Prostate gland (tissue), 2 donors: ENCODE data around the gene PDZRN4.

Experiments used
- CTCF ChIP-seq, 4 experiments: fragments of 200-600 bp in 2 of 4; fragments of 450-650 bp in 2 of 4; sonication (generic) in 2 of 4; IDR thresholded peaks; 1 replicate in 3 of 4; 2 replicates in 1 of 4; pipeline ENCODE4 v1.5.1; 2016 to 2019; ENCODE audit warnings: antibody characterized with exemption in 4 of 4, mild to moderate bottlenecking in 2 of 4, moderate library complexity in 2 of 4
- POLR2A ChIP-seq: fragments of 450-650 bp; IDR thresholded peaks from one replicate; pipeline ENCODE4 v1.6.1; 2016; ENCODE audit warnings: antibody characterized with exemption, mild to moderate bottlenecking
- POLR2AphosphoS5 ChIP-seq: sonication (generic); formaldehyde crosslinking; IDR thresholded peaks from one replicate; pipeline ENCODE4 v1.6.1; 2017; ENCODE audit warnings: antibody characterized with exemption

- no peak for TF ChIP-seq POLR2A
- no peak for TF ChIP-seq CTCF (IDR thresholded peaks at IDR 0.05)
- no peak for TF ChIP-seq POLR2AphosphoS5
These were observed 431.6 kb downstream of the PDZRN4 start for GRCh38 chr12:41619705-41620104.
